Suppressor macrophage (primary cell): ENCODE measurements around the gene FANCC.
A peak's percentile ranks its signal among the peaks of the same experiment; 100 is the strongest.

Experiments
- DNase-seq, 4 experiments: peaks; one replicate each; pipeline ENCODE4 v3.0.0-alpha.2; 2020 to 2022

Gene FANCC

GRCh38 chr9:95139126-95139525 is 178.4 kb downstream of the FANCC start:
- DNase-seq, result no peak

- DNase-seq, result no peak
These were observed 179.0 kb downstream of the FANCC start for GRCh38 chr9:95138474-95138873.

- DNase-seq, result no peak
These were observed 179.8 kb downstream of the FANCC start for GRCh38 chr9:95137587-95138145.

- DNase-seq, result no peak
These were observed 181.8 kb downstream of the FANCC start for GRCh38 chr9:95135756-95136155.

GRCh38 chr9:95134457-95134881 is 183.0 kb downstream of the FANCC start:
- no peak for DNase-seq

GRCh38 chr9:95133325-95133705 is 184.2 kb downstream of the FANCC start:
- no peak for DNase-seq

- no peak for DNase-seq
These were observed 184.9 kb downstream of the FANCC start for GRCh38 chr9:95132366-95133324.

GRCh38 chr9:95131023-95131943 is 186.2 kb downstream of the FANCC start:
- DNase-seq, result peak; percentile 59 to 74 (median 66)

- DNase-seq, result no peak
These were observed 187.0 kb downstream of the FANCC start for GRCh38 chr9:95130484-95130883.

GRCh38 chr9:95129476-95130291 is 187.8 kb downstream of the FANCC start:
- no peak for DNase-seq

- DNase-seq, result no peak
These were observed 189.4 kb downstream of the FANCC start for GRCh38 chr9:95128177-95128524.

GRCh38 chr9:95127249-95128176 is 190.0 kb downstream of the FANCC start:
- DNase-seq, result peak; percentile 81 to 92 (median 86)

GRCh38 chr9:95126739-95127138 is 190.8 kb downstream of the FANCC start:
- DNase-seq, result no peak

GRCh38 chr9:95125652-95126051 is 191.9 kb downstream of the FANCC start:
- no peak for DNase-seq

- DNase-seq, result no peak
These were observed 192.7 kb downstream of the FANCC start for GRCh38 chr9:95124582-95125367.

- no peak for DNase-seq
These were observed 196.6 kb downstream of the FANCC start for GRCh38 chr9:95120781-95121370.

GRCh38 chr9:95118596-95118995 is 198.9 kb downstream of the FANCC start:
- DNase-seq, result no peak

GRCh38 chr9:95116808-95117204 is 200.7 kb downstream of the FANCC start:
- DNase-seq, result no peak

- no peak for DNase-seq
These were observed 201.3 kb downstream of the FANCC start for GRCh38 chr9:95116002-95116807.
